HG02938 (cell line): Measurements from ENCODE around the gene LEPROT.
A peak's percentile ranks its signal among the peaks of the same experiment; 100 is the strongest.
"Not testable (repeated sequence)": the region's sequence is repeated elsewhere in the genome, so short reads cannot be mapped to it uniquely, and the experiment has no call there.

Source experiments
- ATAC-seq: cut with Tn5 transposase; IDR thresholded peaks from one replicate; pipeline ENCODE4 v1.9.1; 2021; ENCODE audit warnings: mild to moderate bottlenecking, moderate library complexity; ENCODE audit not compliant: unreplicated experiment

The LEPROT gene, protein sequence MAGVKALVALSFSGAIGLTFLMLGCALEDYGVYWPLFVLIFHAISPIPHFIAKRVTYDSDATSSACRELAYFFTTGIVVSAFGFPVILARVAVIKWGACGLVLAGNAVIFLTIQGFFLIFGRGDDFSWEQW

DNA sequence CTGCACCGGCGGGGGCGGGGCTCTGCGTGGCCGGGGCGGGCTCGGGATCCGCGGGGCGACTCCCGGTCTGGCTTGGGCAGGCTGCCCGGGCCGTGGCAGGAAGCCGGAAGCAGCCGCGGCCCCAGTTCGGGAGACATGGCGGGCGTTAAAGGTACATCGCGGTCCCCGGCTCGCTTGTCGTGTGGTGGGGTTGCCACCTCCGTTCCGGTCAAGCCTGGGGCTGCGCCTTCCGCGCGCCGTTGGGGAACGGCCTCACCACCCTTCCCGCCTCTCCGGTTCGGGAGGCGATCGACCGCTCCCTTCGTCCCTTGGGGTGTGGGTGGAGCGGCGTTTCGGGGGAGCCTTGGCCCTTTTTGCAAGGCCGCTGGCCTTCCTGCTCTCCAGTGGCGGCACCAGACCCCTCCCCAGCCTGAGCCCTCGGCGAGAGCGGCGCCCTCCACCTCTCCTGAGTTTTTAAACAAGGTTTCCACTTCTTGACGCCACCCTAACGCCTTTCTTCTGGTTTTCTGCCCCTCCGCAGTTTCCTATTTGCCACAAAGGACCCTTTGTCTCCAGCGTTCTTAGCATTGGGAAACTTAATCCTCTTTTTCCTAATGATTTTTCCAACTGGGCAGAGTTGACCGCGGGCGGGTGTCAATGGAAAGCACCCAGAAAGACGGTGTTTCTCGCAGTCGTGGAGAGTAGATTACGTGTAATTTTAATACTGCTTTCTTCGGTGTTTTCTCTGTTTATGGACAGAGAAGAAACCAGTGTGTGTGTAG is at the start of gene LEPROT, which contains the start of gene LEPR:
LEPROT (plus strand) TSS at position 79 of the 761 bp plus-strand sequence; CDS start at position 136, 57 bp downstream.
LEPR (plus strand) TSS at position 79 of the 761 bp plus-strand sequence. CDS start 144,898 bp downstream, outside the sequence.
- ATAC-seq: peak; percentile 30

DNA sequence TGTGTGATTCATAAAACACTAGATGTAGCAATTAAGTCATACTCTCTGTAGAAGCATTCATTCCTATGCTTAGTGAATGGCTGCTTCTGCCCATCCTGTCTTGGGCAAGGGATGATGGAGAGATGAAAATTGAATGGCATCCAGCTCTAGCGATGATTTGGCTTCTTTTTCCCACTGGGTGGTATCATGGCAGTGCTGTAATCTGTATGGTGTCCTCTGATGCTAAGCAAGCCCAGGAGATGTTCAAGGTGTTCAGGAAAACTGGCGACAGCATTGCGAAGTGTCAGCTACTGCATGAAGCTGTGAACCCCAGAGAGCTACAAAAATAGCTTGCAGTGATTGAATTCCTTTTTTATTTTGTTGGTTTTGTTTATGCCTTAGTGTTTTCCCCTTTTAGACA is 48.9 kb upstream of the LEPROT start:
- ATAC-seq: no peak

DNA sequence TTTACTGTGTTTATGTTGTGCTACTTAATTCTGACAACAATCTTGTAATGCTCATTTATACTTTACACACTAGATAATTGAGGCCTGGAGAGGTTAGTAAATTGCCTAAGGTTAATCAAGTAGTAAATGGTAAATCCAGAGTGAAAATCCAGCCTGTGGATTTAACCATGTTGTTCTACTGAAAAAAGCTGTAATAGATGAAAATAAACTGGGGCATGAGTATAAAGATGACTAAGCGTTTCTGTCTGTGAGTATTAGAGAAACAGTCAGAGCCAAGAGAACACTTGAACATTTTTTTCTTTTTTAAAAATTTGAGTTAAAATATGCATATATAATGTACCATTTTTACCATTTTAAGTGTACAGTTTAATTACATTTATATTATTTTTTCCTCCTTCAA is 47.9 kb upstream of the LEPROT start:
- ATAC-seq: no peak

DNA sequence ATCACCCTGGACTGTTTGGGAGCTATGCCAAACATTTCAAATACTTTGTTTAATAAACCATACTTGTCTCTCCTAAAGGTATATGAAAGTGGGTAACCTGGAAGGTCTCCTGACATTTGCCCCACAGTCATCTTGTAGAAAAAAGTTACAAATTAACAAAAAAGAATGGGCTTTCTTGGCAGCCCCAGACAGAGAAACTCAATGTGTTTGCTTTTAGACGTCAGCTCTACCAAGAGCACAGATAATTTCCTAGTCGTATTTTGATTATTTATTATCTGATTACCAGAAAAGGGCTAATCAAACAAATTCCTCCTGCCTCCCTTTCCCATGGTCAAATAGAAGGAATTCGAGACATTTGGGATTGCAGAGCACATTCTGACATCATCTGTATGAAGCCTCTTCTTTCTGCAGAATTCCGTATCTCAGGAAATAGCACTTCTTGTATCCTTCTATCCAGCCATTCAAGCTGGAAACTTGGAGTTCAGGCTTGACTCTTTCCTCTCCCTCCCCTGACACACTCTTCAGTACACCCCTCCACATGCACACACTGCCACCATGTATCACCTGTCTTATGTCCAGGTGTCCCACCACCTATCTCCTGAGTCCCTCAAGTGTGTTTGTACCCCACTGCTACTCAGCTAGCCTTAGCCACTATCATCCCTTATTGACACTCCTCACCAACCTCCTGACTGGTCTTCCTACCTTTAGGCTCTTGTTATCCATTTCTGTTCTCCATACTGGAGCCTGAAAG is 42.8 kb upstream of the LEPROT start:
- no peak for ATAC-seq

DNA sequence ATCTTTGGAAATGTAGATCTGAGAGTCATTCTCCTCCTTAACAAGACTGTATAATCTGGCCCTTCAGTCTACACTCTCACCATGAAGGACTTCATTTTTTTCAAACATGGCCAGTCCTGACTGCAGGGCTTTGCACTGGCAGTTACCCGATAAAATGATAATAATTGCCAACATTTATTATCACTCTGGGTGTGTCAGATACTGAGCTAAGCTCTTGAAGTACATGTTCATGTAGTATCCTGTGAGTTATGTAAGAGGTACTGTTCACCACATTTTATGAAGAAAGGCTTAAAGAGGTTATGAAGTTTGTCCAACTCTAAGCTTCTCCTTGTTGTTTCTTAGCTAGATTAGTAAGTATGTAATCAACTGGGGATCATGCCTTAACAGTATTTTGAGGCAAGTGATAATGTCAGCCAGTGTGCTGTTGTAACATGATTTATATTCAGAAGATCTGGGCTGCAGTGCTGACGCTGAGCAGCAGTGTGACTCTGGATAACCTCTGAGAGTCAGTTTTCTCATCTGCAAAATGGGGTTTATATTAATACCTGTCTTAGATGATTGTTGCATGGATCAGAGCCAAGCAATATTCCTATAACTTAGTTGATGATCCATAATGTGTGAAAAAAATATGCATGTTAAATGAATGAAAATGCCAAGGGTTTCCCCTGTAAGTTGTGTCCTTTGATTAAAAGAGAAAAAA is 42.1 kb upstream of the LEPROT start:
- no peak for ATAC-seq

DNA sequence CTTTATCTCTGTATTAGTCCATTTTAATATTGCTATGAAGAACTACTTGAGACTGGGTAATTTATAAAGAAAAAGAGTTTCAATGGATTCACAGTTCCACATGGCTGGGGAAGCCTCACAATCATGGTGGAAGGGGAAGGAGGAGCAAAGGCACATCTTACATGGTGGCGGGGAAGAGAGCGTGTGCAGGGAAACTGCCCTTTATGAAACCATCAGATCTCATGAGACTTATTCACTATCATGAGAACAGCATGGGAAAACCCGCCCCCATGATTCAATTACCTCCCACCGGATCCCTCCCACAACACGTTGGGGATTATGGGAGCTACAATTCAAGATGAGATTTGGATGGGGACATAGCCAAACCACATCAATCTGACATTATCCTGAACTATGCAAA is 36.0 kb upstream of the LEPROT start:
- ATAC-seq: not testable (repeated sequence)

DNA sequence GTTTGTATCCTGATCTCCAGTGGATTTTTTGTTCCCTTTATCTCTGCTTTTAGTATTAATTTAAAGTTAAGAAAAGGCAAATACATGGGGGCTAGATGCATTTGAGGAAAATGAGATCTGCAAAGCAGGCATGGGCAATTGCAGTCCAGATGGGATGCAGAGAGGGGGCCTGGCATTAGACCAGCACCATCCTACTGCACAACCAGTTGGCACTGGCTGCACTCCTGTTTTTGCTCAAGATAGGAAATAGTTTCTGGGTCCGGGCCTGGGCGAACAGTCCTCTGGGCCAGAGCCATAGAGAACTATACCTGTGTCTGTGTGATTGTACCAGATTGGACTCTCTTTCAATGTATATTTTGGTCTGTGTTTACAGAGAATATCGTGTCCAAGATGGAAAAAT is 34.0 kb upstream of the LEPROT start:
- no peak for ATAC-seq

DNA sequence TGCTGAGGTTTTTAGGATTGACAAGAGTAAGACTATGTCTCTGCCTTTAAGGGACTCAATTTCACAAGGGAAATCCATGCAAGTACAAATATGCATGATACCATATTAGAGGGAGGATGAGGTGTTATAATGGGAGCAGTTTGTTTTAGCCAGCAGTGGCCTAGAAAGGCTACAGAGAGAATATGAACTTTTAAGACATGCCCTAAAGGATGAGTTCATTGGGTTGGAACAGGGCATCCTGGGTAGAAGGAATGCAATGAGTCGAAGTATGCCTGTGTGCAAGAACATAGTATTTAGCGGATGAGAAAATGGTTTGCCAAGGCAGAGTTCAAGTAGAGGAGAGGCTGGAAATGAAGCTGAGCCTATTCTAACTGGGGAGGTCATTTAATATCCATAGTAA is 32.6 kb upstream of the LEPROT start:
- no peak for ATAC-seq

DNA sequence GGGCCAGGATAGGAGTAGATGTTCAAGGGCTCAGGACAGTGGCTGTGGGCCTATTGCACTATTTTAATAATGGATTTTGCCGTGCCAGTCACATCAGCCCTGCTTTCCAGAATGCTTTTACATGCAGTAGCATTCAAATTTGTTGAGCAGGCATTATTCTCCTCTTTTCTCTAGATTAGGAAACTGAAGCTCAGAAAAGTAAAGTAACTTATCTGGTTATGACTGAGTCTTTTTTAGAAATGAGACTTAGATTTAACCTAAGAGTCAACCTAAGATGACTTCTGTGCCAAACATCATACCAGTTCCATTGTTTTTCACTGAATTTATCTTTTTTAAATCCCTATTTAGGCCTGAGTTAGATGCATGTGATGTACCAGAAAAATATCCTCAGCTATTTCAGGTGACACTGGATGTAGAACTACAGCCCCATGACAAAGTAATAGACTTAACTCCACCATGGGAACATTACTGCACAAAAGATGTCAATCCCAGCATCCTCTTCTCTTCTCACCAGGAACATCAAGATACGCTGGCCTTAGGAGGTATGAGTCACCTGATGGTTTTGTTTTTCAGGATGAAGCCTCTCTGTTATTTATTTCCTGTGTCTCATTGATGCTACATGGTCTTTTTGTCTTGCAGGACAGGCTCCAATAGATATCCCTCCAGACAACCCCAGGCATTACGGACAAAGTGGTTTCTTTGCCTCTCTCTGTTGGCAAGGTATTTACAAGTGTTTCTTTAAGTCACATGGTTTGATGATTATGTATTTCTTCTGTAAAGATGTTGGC is 31.4 kb upstream of the LEPROT start:
- no peak for ATAC-seq

DNA sequence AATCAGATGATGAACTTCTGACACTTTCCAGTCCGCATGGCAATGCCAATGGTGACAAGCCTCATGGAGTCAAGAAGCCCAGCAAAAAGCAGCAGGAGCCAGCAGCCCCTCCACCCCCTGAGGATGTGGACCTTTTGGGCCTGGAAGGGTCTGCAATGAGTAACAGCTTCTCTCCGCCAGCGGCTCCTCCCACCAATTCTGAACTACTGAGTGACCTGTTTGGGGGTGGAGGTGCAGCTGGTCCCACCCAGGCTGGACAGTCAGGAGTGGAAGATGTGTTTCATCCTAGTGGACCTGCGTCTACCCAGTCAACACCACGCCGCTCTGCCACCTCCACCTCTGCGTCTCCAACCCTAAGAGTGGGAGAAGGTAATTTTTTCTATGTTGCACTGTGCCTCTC is 28.0 kb upstream of the LEPROT start:
- no peak for ATAC-seq

DNA sequence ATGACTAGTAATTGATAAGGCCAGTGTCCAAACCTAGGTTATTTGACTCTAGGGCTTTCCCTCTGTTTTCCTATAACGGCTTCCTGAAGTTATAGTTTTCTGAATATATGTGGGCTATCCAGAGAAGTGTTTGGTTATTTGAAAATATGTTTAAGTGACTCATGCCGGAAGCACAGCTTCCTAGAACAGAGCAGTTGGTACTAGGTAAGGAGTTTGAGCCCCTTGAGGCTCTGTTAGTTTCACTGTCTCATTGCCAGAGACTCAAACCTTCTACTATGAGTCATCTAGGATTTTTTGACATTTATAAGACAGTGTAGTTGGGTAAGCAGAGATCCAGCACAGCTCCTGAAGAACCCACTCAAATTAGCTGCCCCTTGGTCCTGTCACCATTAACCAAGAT is 27.1 kb upstream of the LEPROT start:
- ATAC-seq: peak; percentile 87

DNA sequence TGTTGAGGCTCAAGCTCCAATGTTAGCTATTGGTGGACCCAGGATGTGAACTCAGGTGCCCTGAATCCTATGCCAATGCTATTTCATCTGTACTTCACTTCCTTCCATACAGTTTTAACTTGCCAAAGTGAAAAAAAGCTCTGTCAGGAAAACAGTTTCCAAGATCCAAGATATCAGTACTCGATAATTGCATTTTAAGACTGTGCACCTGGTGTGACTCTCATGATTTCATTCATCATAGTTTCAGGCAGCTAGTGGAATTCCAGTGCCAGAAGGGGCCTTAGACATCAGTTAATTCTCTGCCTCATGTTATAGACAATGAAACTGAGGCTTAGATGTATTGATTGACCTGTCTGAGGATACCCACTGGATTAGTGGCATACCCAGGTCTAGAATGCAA is 26.5 kb upstream of the LEPROT start:
- no peak for ATAC-seq

DNA sequence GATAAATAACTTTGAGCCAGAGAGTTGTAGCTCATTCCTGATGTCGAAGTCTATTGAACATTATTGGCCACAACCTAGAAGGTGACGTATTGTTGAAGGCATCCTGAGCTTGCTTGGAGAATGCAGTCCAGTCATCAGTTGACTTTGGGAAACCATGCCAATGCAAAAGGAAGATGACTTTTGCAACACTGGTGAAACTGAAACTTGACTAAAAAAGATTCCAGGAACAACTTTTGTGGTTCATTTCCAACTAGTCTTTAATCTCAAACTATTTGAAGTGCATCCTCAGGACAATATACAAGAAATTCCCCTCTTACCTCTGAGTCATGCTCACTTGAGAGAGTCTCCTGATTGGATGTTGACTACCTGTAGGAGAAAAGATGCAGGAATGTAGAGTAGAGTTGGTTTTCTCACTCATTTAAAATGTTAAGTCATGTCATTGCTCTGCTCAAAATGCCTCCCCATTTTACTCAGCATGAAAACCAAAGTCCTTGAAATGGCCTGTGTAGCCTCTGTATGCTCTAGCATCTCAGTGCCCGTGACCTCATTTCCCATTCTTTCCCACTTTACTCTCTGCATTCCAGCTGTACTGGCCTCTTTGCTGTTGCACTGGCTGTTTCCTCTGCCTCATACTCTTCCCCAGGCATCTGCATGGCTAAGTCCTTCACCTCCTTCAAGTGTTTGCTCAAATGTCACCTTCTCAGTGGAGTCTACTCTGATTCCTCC is 24.4 kb upstream of the LEPROT start:
- no peak for ATAC-seq

DNA sequence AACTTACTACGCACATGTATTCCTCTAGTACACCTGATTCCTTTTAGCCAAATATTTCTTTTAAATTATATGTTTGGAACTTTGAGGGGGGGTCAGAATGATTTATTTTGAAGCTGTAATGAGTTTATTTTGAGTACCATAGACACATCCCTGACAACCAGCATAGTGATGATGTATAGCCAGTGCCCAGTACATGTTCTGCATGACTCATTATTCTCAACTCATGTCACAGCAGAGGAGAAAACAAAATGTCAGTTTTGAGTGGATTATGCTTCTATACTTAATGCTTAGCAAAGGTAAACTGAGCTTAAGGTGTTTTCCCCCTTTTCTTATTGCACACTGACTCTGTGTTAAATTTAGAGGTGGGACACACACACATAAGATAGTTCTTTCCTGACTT is 22.4 kb upstream of the LEPROT start:
- no peak for ATAC-seq

DNA sequence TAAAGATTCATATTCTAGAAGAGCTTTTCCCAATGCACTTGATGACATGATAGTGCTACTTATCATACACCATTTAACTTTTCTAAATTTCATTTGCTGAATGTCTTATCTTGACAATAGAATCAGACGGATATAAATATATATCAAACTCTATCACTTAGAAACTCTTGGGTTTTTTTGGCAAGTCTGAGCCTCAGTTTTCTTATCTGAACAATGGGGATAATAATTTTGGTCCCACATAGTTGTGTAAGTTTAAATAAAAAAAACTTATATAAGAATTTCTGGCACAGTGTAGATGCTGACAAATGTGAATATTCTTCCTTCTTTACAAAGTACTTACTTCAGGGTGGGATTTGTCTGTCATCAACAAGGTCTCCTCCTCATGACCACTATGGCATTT is 21.5 kb upstream of the LEPROT start:
- ATAC-seq: no peak

DNA sequence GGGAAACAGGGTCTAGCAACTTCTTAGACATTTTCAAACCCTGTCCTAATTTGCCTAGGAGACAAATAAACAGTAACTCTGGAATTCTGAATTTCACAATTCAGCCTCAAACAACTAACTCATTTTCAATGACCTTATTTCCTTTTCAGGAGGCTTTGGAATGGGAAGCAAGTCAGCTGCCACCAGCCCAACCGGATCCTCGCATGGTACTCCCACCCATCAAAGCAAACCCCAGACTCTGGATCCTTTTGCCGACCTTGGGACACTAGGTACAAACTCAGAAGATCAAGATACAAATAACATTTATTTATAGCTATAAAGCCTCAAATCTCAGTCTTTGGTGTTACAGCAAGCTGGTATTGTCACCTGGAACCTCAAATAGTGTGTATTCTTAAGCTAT is 18.9 kb upstream of the LEPROT start:
- ATAC-seq: no peak

DNA sequence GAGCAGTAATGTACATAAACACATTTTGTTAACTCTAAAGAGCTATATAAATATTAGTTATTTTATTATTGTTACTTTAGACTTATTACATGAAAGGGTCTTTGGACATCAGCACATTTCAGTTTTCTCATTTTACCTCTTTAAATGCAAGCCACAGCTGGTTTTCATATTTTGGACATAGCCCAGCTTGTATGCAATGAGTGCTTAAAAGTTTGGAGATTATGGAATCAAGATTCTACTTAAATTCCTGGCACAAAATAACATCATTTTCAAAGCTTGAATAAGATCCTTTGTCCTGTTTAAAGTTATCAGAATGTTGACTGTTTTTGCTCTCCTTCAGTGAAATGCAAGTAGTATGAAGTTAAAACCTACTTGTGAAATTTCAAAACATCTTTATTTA is 15.5 kb upstream of the LEPROT start:
- ATAC-seq: no peak

DNA sequence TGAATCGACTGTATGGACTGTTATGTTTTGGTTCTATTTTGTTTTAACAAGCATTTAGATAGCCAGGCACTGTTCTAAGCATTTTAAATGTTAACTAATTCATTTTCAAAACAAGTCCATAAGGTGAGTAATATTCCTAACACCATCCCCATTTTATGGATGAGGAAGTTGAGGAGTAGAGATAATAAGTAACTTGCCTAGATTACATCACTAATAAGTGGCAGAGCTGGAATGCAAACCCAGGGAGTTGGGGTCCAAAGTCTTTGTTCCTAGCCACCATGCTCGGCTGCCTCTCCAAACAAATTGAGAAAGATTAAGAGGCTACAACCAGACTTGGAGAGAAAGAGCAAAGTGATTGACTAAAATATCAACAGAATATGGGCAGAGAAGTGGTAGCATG is 12.6 kb upstream of the LEPROT start:
- ATAC-seq: no peak

DNA sequence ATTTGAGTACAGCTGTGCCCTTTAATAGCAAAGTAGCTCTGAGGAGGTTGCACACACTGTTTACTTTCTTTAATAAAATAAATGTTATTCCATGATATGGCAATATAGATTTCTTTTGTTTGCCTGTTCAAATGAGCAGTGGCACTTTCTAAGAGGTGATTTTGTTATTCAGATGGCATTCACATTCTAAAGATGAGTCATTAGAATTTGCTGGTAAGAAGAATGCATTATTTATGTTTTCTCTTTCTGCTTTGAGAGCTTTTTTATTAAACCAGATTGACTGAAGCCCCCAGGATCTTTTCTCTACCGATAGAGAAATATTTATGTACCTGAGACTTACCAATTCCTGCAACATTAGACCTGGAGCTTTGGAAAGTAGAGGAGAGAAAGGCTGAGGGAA is 11.2 kb upstream of the LEPROT start:
- ATAC-seq: no peak

DNA sequence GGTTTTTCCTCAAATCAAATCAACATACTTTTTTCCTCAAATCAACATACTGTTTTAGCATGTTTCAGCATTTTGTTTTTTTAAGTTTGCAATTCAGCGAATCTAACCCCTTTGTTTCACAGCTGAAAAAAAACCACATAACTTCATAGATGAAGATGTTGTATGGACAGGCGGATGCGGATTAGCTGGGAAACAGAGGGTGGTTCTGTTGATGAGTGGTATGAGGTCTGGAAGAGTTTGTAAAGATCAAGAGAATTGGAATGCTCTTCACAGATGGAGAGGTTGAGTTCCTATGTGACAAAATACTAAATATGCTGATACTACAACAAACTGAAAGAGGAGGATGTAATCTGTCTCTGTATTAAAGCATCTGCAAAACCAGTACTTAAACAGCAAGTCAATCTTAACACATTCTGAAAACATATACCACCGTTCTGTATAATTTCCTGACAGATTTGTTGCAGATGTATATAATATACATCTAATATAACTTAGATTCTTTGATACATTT is 10.6 kb upstream of the LEPROT start:
- no peak for ATAC-seq
